Dermis microvascular lymphatic vessel endothelial cell (primary cell): ENCODE measurements around the gene SNX10. TPM values are rescaled to one million over a fixed set of nuclear protein-coding genes. Genes with fewer than 3 reads are reported as not detected.

ENCODE experiments used
- DNase-seq, 2 donors: peaks; one replicate each; pipeline versions ENCODE4 v3.0.0 to v3.0.0-alpha.2; 2010; ENCODE audit warnings: low read depth in 2 of 2
- total RNA-seq: library from RNA; depleted of rRNA; stranded (reverse); fragments of >200 nt; gene quantifications from 2 replicates; pipeline ENCODE4 v1.2.1, GENCODE V29; 2014

SNX10 gene
- total RNA-seq, 1 donor from 2014 or later: 2.7 TPM

DNA sequence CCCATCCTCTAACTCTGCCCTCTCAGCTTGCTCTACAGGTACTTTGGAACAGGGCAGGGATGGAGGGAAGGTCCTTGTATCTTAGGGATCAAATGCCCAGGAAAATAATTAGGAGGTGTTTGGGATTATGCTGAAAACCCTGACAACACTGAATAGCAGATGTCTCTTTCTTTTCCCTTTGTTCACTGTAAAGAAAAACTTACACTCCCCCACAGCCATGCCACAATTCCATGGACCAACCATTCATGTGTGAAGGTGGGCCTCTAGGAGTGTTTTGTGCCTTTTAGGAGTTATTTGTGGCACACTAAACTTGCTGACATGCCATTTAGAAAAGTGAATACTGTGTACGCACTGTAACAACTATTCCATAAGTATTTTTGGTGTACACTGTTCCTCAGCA lies 108.1 kb downstream of the SNX10 start:
- DNase-seq: no peak

- no peak for DNase-seq
These were observed 112.0 kb downstream of the SNX10 start for GRCh38 chr7:26403640-26404039.

DNA sequence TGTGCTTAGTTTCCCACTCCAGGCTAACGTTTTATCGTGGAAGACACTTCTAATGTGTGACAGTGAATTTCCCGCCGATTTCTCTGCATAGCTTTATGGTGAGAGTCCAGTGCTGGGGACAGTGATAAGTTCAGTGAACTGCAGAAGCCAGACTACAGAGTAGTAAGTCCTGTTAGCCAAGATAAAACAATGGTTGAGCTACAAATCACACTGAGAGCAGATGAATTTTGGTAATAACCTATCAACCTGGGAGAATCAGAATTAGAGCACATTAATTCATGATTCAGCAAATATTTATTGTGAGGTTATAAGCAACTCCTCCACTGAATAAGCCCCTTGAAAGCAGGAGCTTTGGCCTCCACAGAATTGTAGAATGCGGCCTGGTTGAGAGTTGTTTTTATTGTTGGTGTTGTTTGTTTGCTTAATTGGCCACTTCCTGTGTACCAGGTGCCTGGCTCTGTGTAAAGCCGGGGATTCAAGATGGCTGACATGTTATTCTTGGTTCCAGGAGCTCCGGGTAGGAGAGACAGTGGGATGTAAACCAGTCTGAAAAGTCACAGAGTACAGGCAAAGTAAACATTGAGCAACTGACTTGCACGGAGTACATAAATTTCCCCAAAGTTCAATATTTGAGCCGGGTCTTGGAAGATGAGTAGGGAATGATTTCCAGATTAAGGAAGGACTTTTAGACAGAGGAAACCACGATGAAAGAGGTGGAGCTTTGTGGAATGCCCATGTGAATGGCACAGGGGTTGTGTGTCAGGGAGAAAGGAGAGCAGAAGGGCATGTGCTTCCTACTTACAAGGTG lies 112.7 kb downstream of the SNX10 start:
- DNase-seq: no peak

DNA sequence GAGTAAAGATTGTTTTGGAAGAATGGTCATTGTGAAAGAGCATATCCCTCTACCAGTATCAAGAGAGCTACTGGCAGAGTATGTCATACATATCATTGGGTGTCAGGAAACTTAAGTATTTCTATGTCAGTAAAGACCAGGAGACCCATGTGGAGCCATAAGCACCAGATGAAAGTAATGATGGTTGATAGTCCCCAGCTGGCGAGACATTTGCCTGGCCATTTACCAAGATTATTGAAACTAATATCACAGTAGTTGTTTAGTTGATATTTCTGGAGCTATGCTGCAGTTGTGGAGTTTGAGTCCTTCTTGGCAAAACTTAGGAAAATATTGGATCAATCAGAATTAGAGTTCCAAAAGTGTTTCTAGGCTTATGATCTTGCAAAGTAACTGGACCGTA lies 114.8 kb downstream of the SNX10 start:
- no peak for DNase-seq

DNA sequence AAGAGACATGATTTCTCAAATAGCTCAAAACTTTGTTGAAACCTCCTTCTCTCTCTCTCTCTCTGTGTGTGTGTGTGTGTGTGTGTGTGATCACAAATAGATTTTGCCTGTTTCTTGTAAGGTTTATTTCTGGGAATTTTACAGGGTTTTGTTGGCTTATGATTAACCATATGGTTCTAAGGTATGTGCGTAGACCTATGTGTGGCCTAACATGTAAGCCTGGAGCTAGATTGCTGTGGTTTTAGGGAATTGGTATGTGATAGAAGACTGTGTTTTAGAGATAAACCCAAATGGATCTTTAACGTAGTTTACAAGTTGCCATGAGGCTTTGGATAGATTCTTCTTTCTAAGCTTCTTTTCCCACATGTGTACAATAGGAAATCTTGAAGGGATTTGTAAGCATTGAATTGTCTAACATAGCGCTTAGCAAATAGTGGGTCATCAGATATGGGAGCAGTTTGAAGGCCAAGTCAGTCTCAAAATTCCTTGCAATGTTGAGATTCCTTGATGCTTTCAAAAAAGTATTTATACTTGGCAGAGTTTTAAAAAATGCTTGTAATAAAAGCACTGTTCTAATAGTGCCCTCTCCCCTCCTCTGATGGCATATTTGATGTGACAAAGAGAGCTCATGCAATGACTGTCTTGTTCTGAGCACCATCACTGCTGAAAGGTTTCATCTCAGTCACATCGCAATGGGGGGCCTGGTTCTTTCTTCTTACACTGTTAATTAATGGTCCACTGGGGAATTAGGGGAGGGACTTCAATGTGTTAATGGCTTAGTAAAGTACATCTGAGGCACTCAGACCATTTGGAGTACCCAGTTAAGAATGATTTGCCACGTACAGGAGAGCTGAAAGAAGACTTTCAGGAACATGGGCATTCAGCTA lies 118.2 kb downstream of the SNX10 start:
- no peak for DNase-seq

GRCh38 chr7:26413007-26413691 lies 121.5 kb downstream of the SNX10 start:
- DNase-seq: peak; percentile 6 to 70

DNA sequence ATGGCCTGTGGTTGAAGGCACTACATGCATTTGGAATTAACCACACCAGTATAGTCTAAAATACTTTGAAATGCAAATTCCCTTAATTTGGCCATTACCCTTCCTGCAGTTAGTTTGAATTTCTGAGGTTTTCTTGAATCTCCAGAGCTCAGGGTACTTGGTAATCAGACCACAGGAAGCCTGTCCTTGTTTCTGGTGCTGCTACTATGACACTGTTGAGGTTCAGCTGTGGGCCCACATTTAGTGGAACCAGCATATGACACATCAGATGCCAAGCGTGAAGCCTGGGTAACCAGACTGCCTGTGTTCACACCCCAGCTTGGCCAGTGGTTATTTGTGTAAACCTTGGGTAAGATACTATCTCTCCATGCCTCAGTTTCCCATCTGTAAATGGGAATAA lies 124.3 kb downstream of the SNX10 start:
- DNase-seq: no peak

GRCh38 chr7:26417911-26418413 lies 126.3 kb downstream of the SNX10 start:
- peak in 1 of 2 donors; percentile 94 for DNase-seq

DNA sequence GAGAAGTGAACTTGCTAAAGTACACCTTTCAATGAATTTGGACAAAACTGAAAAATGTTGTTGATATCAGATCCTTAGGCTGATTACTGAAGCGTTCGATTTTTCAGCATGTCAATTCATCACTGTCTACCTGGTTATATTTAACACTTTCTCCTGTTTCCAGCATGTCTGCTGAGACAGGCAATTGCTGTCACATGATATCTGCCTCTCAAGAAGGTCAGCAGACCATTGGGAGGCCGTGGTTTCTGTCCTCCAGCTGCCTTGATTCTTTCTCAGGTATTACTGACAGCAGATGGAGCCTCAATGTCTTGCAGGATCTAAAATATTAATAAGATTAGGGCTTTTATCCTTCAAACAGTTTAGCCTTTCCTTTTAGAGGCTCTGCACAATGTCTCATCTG lies 127.5 kb downstream of the SNX10 start:
- no peak for DNase-seq

DNA sequence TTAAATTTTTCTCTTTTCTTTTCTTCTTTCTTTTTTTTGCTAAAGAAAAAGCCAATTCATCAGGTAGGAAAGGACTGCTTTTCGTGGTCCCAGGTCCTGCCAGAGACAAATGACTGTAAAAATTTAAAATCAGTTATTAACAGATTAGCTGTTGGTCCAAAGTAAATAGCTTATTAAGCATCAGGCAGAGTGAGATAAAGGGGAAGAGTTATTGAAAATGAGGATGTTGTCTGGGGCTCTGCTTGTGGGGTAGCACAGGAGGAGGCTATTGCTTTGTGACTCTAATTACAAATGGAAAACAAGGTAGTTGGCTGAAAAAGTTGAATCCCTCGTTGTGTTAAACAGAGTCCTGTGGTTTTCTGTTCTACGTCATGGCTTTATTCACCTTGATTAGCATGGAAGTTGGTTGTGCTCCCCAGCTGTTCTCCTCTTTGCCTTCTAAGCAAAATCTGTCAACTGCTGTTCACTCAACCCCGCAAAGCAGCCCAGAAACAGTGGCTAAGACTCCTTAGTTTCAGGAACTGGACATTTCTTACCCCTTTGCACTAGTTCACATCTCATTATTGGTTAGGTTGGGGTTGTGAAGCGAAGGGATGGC lies 128.9 kb downstream of the SNX10 start:
- no peak for DNase-seq

- no peak for DNase-seq
These were observed 131.1 kb downstream of the SNX10 start for GRCh38 chr7:26422761-26423160.

DNA sequence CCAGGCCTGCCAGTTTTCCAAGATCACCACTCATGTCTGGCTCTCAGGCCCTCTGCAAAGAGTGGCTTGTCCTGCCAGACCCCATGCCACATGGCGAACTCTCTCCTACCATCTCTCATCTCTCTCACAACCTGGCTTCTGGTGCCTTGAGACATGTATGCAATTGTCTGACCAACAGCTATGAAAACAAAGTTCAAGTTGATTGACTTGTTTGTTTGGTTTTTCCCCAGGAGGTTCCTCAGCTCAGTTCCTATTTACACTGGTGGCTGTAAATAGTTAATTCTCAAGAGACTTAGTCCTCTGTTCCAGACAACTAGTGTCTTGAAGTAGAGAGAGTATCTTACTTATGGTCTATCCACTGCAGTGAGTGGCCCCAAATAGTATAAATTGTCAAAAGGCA lies 131.8 kb downstream of the SNX10 start:
- DNase-seq: peak in 1 of 2 donors; percentile 23

Other genes starting within 250 kb of the SNX10 start
- gene NFE2L3, start 139.7 kb upstream of the SNX10 start, total RNA-seq: 16.2 and 20.7 TPM in 2 replicates
- 99.9 and 102 TPM in 2 replicates for gene HNRNPA2B1, start 91.1 kb upstream of the SNX10 start, total RNA-seq
- 96.5 and 112 TPM in 2 replicates for gene CBX3, start 90.1 kb upstream of the SNX10 start, total RNA-seq